Tibial nerve (tissue), 4 donors: Measurements from ENCODE around the gene CTDSPL. TPM values are rescaled to one million over a fixed set of nuclear protein-coding genes. Genes with fewer than 3 reads are reported as not detected.
A peak's percentile ranks its signal among the peaks of the same experiment; 100 is the strongest.

Source experiments
- DNase-seq, 2 donors: peaks; one replicate each; pipeline ENCODE4 v3.0.0-alpha.2; 2019; ENCODE audit warnings: low spot score in 2 of 2
- H3K27ac ChIP-seq, 4 donors: fragments of 200-600 bp; sonication (generic) in 3 of 4; one replicate each; pipeline ENCODE4 v1.5.1; 2017 to 2019; ENCODE audit warnings: mild to moderate bottlenecking in 1 of 4
- H3K27me3 ChIP-seq, 2 donors: fragments of 200-600 bp; sonication (generic) in 1 of 2; one replicate each; pipeline versions ENCODE4 v1.5.1 to v1.6.0; 2017 to 2019
- H3K36me3 ChIP-seq, 3 donors: fragments of 200-600 bp; sonication (generic); one replicate each; pipeline ENCODE4 v1.5.1; 2018 to 2019
- H3K4me1 ChIP-seq, 4 donors: fragments of 200-600 bp; sonication (generic) in 3 of 4; one replicate each; pipeline ENCODE4 v1.5.1; 2017 to 2019
- H3K4me3 ChIP-seq, 4 donors: fragments of 200-600 bp; sonication (generic) in 3 of 4; one replicate each; pipeline ENCODE4 v1.5.1; 2017 to 2019; ENCODE audit warnings: mild to moderate bottlenecking in 1 of 4, moderate library complexity in 1 of 4
- H3K9me3 ChIP-seq, 4 donors: fragments of 200-600 bp; sonication (generic) in 3 of 4; one replicate each; pipeline ENCODE4 v1.5.1; 2017 to 2019
- CTCF ChIP-seq, 5 experiments: fragments of 200-600 bp in 3 of 5; fragments of 450-650 bp in 2 of 5; sonication (generic) in 3 of 5; IDR thresholded peaks; one replicate each; pipeline ENCODE4 v1.5.1; 2016 to 2019; ENCODE audit warnings: antibody characterized with exemption in 5 of 5, mild to moderate bottlenecking in 3 of 5, moderate library complexity in 2 of 5
- EP300 ChIP-seq, 2 donors: sonication (generic); formaldehyde crosslinking; IDR thresholded peaks; one replicate each; pipeline ENCODE4 v1.6.1; 2017; ENCODE audit warnings: antibody characterized with exemption in 2 of 2, mild to moderate bottlenecking in 1 of 2
- POLR2A ChIP-seq, 2 donors: fragments of 450-650 bp; IDR thresholded peaks; one replicate each; pipeline ENCODE4 v1.6.1; 2017; ENCODE audit warnings: antibody characterized with exemption in 2 of 2, mild to moderate bottlenecking in 2 of 2, moderate library complexity in 2 of 2
- WGBS, 2 donors: methylation state at CpG; one replicate each; pipeline ENCODE4 v1.1.5; 2018; 5-methylcytosine and 5-hydroxymethylcytosine counted together
- total RNA-seq, 4 donors: library from RNA; depleted of rRNA; stranded (reverse); fragments of >200 nt; gene quantifications; one replicate each; pipeline ENCODE4 v1.1.0, GENCODE V29; 2016

The CTDSPL gene
- total RNA-seq, 4 donors from 2014 or later = 31.8 to 87.0 (median 49.0) TPM

GRCh38 chr3:37852771-37853170, 8.9 kb upstream of the CTDSPL start:
- peaks cover 0 to 24% (median 4%) of the 10 kb centered on the region in 4 donors for H3K4me1 ChIP-seq
- no peak overlapping the region for H3K27ac ChIP-seq
- H3K36me3 ChIP-seq = peaks cover 0 to 19% (median 0%) of the 10 kb centered on the region in 3 donors
- no peak for DNase-seq
- H3K27me3 ChIP-seq = no peaks in the 10 kb centered on the region
- no peaks in the 10 kb centered on the region for H3K9me3 ChIP-seq
- 95% methylated on average over 1 of the region's 1 CpG for WGBS, 2 donors
- no peak for TF ChIP-seq POLR2A (IDR thresholded peaks at IDR 0.05)
- no peak for TF ChIP-seq CTCF (IDR thresholded peaks at IDR 0.05)
- TF ChIP-seq EP300 (IDR thresholded peaks at IDR 0.05) = no peak
- no peak overlapping the region for H3K4me3 ChIP-seq

- no peak for DNase-seq
- H3K4me1 ChIP-seq = peaks cover 0 to 25% (median 2%) of the 10 kb centered on the region in 4 donors
- 68 to 76% methylated on average over 11 of the region's 11 CpGs for WGBS, 2 donors
Measured at GRCh38 chr3:37853691-37854413, 7.8 kb upstream of the CTDSPL start.

GRCh38 chr3:37855363-37855970, 6.2 kb upstream of the CTDSPL start:
- Histone ChIP-seq H3K36me3 (peaks cover 0 to 9% (median 0%) of the 10 kb centered on the region in 3 donors), H3K27ac (peak overlapping the region in 2 of 4 donors; percentile 40 to 52), H3K4me1 (peaks cover 0 to 39% (median 9%) of the 10 kb centered on the region in 4 donors), H3K9me3 (no peaks in the 10 kb centered on the region), H3K27me3 (no peaks in the 10 kb centered on the region), H3K4me3 (no peak overlapping the region)
- 36 to 37% methylated on average over 5 of the region's 5 CpGs for WGBS, 2 donors
- peak in 1 of 2 donors; percentile 29 for TF ChIP-seq EP300 (IDR thresholded peaks at IDR 0.05)
- TF ChIP-seq POLR2A (IDR thresholded peaks at IDR 0.05) = no peak
- peak; percentile 86 to 96 (median 92) for TF ChIP-seq CTCF (IDR thresholded peaks at IDR 0.05)
- peak; percentile 88 to 96 for DNase-seq

More at GRCh38 chr3:37853691-37854413, 7.8 kb upstream of the CTDSPL start:
- Histone ChIP-seq H3K36me3 (peaks cover 0 to 19% (median 0%) of the 10 kb centered on the region in 3 donors), H3K27ac (no peak overlapping the region), H3K4me3 (no peak overlapping the region), H3K9me3 (no peaks in the 10 kb centered on the region), H3K27me3 (no peaks in the 10 kb centered on the region)
- no peak for TF ChIP-seq POLR2A (IDR thresholded peaks at IDR 0.05)
- no peak for TF ChIP-seq EP300 (IDR thresholded peaks at IDR 0.05)
- no peak for TF ChIP-seq CTCF (IDR thresholded peaks at IDR 0.05)

- Histone ChIP-seq H3K4me3 (no peak overlapping the region), H3K27ac (peak overlapping the region in 3 of 4 donors; percentile 11 to 52 (median 40)), H3K36me3 (no peaks in the 10 kb centered on the region), H3K9me3 (no peaks in the 10 kb centered on the region), H3K4me1 (peaks cover 0 to 44% (median 9%) of the 10 kb centered on the region in 4 donors), H3K27me3 (no peaks in the 10 kb centered on the region)
- WGBS, 2 donors = 40 to 46% methylated on average over 2 of the region's 2 CpGs
- TF ChIP-seq CTCF (IDR thresholded peaks at IDR 0.05) = no peak
- TF ChIP-seq EP300 (IDR thresholded peaks at IDR 0.05) = no peak
- TF ChIP-seq POLR2A (IDR thresholded peaks at IDR 0.05) = no peak
- DNase-seq = no peak
Measured at GRCh38 chr3:37856381-37856780, 5.3 kb upstream of the CTDSPL start.

- H3K4me1 ChIP-seq = peaks cover 0 to 51% (median 15%) of the 10 kb centered on the region in 4 donors
Measured at GRCh38 chr3:37858742-37859141, 2.9 kb upstream of the CTDSPL start.

More at GRCh38 chr3:37858742-37859141, 2.9 kb upstream of the CTDSPL start:
- Histone ChIP-seq H3K27ac (peak overlapping the region in 1 of 4 donors; percentile 89), H3K36me3 (no peaks in the 10 kb centered on the region), H3K27me3 (no peaks in the 10 kb centered on the region), H3K9me3 (no peaks in the 10 kb centered on the region), H3K4me3 (no peak overlapping the region)
- no peak for DNase-seq
- TF ChIP-seq EP300 (IDR thresholded peaks at IDR 0.05) (no peak), POLR2A (IDR thresholded peaks at IDR 0.05) (no peak), CTCF (IDR thresholded peaks at IDR 0.05) (no peak)
